ENCODE measurements around the gene IFNL3.
A peak's percentile ranks its signal among the peaks of the same experiment; 100 is the strongest.

Gene IFNL3

GRCh38 chr19:39238944-39239343 is 5.9 kb downstream of the IFNL3 start:
- H3K36me3 ChIP-seq (ENCODE audit: control insufficient read depth, insufficient read depth, low read length) = no peaks in the 10 kb centered on the region
- no peak overlapping the region for H3K4me2 ChIP-seq (ENCODE audit: low read length)
- H3K27ac ChIP-seq = no peak overlapping the region
- H2AFZ ChIP-seq = no peak overlapping the region
- no peak overlapping the region for H3K9ac ChIP-seq
- H3K27me3 ChIP-seq (ENCODE audit: control insufficient read depth, insufficient read depth, low read length) = no peaks in the 10 kb centered on the region
- H3K4me1 ChIP-seq = no peaks in the 10 kb centered on the region
- H3K4me3 ChIP-seq (ENCODE audit: low read depth, low read length) = no peak overlapping the region
- TF ChIP-seq CTCF (IDR thresholded peaks at IDR 0.05) = no peak
- H3K79me2 ChIP-seq = no peaks in the 10 kb centered on the region
- H3K9me3 ChIP-seq (ENCODE audit: control insufficient read depth, low read length) = no peaks in the 10 kb centered on the region

GRCh38 chr19:39238209-39238608 is 6.6 kb downstream of the IFNL3 start:
- no peak overlapping the region for H3K9ac ChIP-seq
- H3K27ac ChIP-seq = no peak overlapping the region
- no peaks in the 10 kb centered on the region for H3K79me2 ChIP-seq
- peak overlapping the region; percentile 74 for H2AFZ ChIP-seq
- no peaks in the 10 kb centered on the region for H3K36me3 ChIP-seq (ENCODE audit: control insufficient read depth, insufficient read depth, low read length)
- no peaks in the 10 kb centered on the region for H3K27me3 ChIP-seq (ENCODE audit: control insufficient read depth, insufficient read depth, low read length)
- H3K4me2 ChIP-seq (ENCODE audit: low read length) = peak overlapping the region; percentile 49
- H3K9me3 ChIP-seq (ENCODE audit: control insufficient read depth, low read length) = no peaks in the 10 kb centered on the region
- H3K4me3 ChIP-seq (ENCODE audit: low read depth, low read length) = peak overlapping the region; percentile 4
- no peak for TF ChIP-seq CTCF (IDR thresholded peaks at IDR 0.05)
- H3K4me1 ChIP-seq = no peaks in the 10 kb centered on the region

- Histone ChIP-seq H3K36me3 (ENCODE audit: control insufficient read depth, insufficient read depth, low read length) (no peaks in the 10 kb centered on the region), H3K4me2 (ENCODE audit: low read length) (peak overlapping the region; percentile 49), H3K27me3 (ENCODE audit: control insufficient read depth, insufficient read depth, low read length) (no peaks in the 10 kb centered on the region), H3K9me3 (ENCODE audit: control insufficient read depth, low read length) (no peaks in the 10 kb centered on the region), H3K9ac (no peak overlapping the region), H3K4me3 (ENCODE audit: low read depth, low read length) (peak overlapping the region; percentile 4), H2AFZ (peak overlapping the region; percentile 74), H3K4me1 (no peaks in the 10 kb centered on the region), H3K79me2 (no peaks in the 10 kb centered on the region), H3K27ac (no peak overlapping the region)
- no peak for TF ChIP-seq CTCF (IDR thresholded peaks at IDR 0.05)
These were observed 7.3 kb downstream of the IFNL3 start for GRCh38 chr19:39237200-39238184.

- Histone ChIP-seq H3K9me3 (ENCODE audit: control insufficient read depth, low read length) (no peaks in the 10 kb centered on the region), H3K27ac (no peak overlapping the region), H3K27me3 (ENCODE audit: control insufficient read depth, insufficient read depth, low read length) (no peaks in the 10 kb centered on the region), H3K4me3 (ENCODE audit: low read depth, low read length) (no peak overlapping the region), H3K36me3 (ENCODE audit: control insufficient read depth, insufficient read depth, low read length) (no peaks in the 10 kb centered on the region), H3K79me2 (no peaks in the 10 kb centered on the region), H3K4me1 (no peaks in the 10 kb centered on the region), H3K4me2 (ENCODE audit: low read length) (no peak overlapping the region), H2AFZ (no peak overlapping the region), H3K9ac (no peak overlapping the region)
- TF ChIP-seq CTCF (IDR thresholded peaks at IDR 0.05) = no peak
These were observed 8.3 kb downstream of the IFNL3 start for GRCh38 chr19:39236527-39236926.

Measured in parathyroid adenoma (tissue), 2 donors.